HG03442 (cell line): ENCODE measurements around the gene UTRN.

Experiments used
- ATAC-seq: cut with Tn5 transposase; IDR thresholded peaks from one replicate; pipeline ENCODE4 v1.9.1; 2021; ENCODE audit warnings: mild to moderate bottlenecking, moderate library complexity; ENCODE audit not compliant: unreplicated experiment

Gene UTRN

GRCh38 chr6:144284783-144285547 is at the start of gene UTRN:
Gene UTRN (plus strand): TSS chr6:144285335. CDS start chr6:144291829, 6,494 bp downstream.
- ATAC-seq, result peak; percentile 55

GRCh38 chr6:144244688-144245087 is 40.4 kb upstream of the UTRN start:
- no peak for ATAC-seq

GRCh38 chr6:144246988-144247387 is 38.1 kb upstream of the UTRN start:
- ATAC-seq, result no peak

GRCh38 chr6:144248003-144248402 is 37.1 kb upstream of the UTRN start:
- peak; percentile 4 for ATAC-seq

GRCh38 chr6:144248476-144249301 is 36.4 kb upstream of the UTRN start:
- peak; percentile 53 for ATAC-seq

GRCh38 chr6:144250276-144250675 is 34.9 kb upstream of the UTRN start:
- ATAC-seq, result no peak

- no peak for ATAC-seq
Measured at GRCh38 chr6:144252259-144252658, 32.9 kb upstream of the UTRN start.

GRCh38 chr6:144259986-144260385 is 25.1 kb upstream of the UTRN start:
- no peak for ATAC-seq

- no peak for ATAC-seq
Measured at GRCh38 chr6:144262470-144263369, 22.4 kb upstream of the UTRN start.

- ATAC-seq, result no peak
Measured at GRCh38 chr6:144263786-144264185, 21.3 kb upstream of the UTRN start.

GRCh38 chr6:144264270-144265060 is 20.7 kb upstream of the UTRN start:
- no peak for ATAC-seq

GRCh38 chr6:144265061-144265357 is 20.1 kb upstream of the UTRN start:
- no peak for ATAC-seq

- ATAC-seq, result peak; percentile 79
Measured at GRCh38 chr6:144265390-144265789, 19.7 kb upstream of the UTRN start.

GRCh38 chr6:144266091-144266649 is 19.0 kb upstream of the UTRN start:
- ATAC-seq, result no peak

GRCh38 chr6:144268794-144269349 is 16.3 kb upstream of the UTRN start:
- ATAC-seq, result no peak

GRCh38 chr6:144277174-144277573 is 8.0 kb upstream of the UTRN start:
- no peak for ATAC-seq

GRCh38 chr6:144277605-144278227 is 7.4 kb upstream of the UTRN start:
- ATAC-seq, result no peak

GRCh38 chr6:144278659-144279314 is 6.3 kb upstream of the UTRN start:
- ATAC-seq, result no peak
